Sciatic nerve (tissue), 2 donors: ENCODE data around the gene BTAF1. TPM values are rescaled to one million over a fixed set of nuclear protein-coding genes. Genes with fewer than 3 reads are reported as not detected.
"Not testable (repeated sequence)": the region's sequence is repeated elsewhere in the genome, so short reads cannot be mapped to it uniquely, and the experiment has no call there.

Source experiments
- ATAC-seq: fragments of 200-7000 bp; cut with Tn5 transposase; one replicate; pipeline ENCODE4 v1.9.1; 2020; ENCODE audit warnings: mild to moderate bottlenecking, moderate library complexity
- DNase-seq: peaks from one replicate; pipeline ENCODE4 v3.0.0-alpha.2; 2020; ENCODE audit warnings: low spot score
- intact Hi-C: fragments of 100-400 bp; cut with DNase I; formaldehyde crosslinking; loops from one replicate; pipeline ENCODE4 v1.14.2; 2022
- total RNA-seq: library from RNA; stranded (reverse); fragmentation: NEBNext Ultra II Directional; extraction: Animal tissue kit (Norgen Biotek cat#: 25700); gene quantifications from one replicate; pipeline ENCODE4 v1.2.1, GENCODE V29; 2021
- donor health status: DM: no; HTN: no; CAD: no.
- donor health status: DM: no; HTN: no; CAD: no.

BTAF1 gene
- 57.1 TPM for total RNA-seq

DNA sequence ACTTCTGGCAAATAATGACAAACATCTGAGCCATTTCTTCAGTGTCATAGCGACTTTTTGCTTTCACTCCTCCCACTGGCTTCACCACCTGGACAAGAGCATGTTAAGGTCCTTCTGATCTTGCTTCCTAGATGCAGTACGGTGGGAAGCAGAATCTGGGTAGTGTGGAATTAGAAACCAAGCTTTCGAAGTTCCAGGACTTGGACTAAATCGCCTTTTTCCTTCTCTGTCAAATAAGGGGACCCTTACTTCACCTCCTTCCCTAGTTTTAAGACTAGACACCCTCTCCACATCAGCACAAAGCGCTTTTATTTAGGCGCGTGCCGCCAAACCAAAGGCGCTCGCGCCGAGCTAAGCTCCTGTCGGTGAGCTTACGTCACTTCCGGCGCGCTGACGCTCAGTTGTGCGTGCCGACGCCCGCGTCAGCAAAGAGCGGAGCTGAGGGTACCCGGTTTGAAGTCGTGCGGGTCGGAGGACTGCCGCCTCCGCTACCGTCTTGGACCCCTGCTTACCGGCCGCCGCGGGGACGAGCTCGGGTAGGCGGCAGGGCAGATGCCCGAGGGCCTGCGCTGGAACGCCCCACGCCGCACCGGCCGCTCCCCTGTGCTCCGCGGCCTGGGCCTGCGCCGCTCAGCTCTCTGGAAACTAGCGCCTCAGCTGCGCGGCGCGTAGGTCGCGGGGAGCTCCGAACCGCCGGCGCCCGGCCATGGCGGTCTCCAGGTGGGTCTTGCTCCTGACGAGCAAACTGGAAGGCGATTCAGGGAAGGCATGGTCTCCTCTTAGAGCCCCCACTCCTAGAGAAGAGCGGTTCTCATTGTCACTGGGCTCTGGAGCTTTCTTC, at the start of gene BTAF1:
TSS of gene BTAF1 (plus strand) at position 400 of the 841 bp plus-strand sequence. CDS start at position 707, 307 bp downstream.
- DNase-seq: peak; percentile 97
- intact Hi-C loops: no loop called here
- peak; percentile 99 for ATAC-seq

DNA sequence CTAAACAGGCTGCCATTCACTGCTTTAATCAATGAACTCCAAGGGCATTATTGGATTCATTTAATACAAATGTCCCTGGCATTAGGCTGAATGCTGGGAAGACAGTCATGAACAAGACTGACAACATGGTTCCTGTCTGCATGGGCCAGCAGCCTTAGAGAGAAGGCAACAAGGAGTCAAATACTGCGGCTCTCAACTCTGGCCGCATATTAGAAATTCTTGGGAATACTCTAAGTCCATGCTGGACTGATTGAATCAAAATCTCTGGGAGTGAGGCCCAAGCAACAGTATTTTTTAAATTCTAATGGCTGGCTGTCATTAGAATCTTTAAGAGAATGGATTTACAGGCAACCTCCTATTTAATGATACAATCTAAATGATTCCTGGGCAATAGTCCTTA, 48.4 kb upstream of the BTAF1 start:
- ATAC-seq: no peak
- intact Hi-C loops: no loop called here

DNA sequence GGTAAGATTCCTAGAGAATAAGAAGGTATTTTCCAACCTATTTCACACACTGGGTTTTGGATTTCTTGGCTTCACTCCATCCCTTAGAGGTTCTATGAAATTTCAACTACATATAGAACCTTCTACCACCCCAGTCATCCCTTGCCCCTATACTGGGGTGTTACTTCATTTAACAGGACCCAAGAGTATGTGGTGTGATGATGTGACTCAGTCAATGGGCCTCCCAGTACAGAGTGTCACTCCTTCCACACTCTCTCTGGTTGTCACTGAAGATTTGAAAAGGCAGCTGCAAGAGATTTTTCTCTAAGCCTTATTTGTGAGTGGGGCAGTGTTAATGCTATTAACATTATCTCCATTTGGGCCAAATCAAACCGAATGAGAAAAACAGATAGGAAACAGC, 47.8 kb upstream of the BTAF1 start:
- intact Hi-C loops: no loop called here
- ATAC-seq (no peak), DNase-seq (no peak)

More for the DNA sequence above, 48.4 kb upstream of the BTAF1 start:
- no peak for DNase-seq

DNA sequence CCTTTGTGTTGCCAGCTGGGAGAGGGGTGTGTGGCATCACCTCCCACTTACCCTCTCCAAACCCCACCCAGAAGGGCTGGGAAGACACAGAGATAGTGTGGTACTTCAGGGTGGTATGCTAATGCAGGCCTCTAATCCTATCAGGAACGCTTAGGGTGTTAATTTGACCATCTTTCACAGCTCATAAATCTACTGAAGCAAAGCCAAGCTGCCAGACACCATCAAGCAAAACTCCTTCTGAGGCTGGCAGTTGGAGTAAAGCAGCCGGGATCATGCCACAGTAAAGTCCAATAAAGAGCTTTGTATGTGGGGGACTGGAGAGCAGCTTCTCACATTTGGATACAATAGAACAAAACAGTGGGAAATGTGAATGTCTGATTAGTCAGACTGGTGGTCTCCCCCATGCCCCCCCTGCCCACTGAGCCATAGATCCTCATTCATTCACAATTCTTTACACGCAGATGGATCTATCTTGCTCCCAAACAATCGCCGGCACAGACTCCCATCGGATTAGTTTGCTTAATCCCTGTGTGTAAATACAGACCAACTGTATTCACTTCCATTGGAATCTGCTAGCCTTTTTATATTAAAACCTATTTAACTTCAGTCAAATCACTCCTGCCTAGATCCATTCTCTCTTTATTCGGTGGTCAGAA, 43.9 kb upstream of the BTAF1 start:
- intact Hi-C loops: no loop called here
- ATAC-seq (no peak), DNase-seq (no peak)

DNA sequence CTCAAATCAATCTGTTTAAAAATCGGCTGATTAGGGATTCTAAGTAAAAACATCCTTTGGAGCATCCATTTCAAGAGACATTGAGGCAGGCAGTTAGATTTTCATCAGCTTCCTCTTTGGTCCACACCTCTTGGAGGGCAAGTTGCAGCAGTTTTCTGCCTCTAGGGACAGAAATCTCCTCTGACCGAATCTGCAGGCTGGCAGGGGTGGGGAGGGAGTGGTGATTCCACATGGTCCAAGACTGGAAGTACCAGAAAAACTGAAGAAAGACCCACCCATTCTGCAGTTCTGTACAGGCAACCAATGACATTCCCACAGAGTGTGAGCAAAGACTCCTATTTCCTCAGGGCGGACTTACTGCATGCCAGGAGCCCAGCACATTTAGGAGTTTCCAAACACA, 43.3 kb upstream of the BTAF1 start:
- intact Hi-C loops: no loop called here
- peak; percentile 43 for ATAC-seq

DNA sequence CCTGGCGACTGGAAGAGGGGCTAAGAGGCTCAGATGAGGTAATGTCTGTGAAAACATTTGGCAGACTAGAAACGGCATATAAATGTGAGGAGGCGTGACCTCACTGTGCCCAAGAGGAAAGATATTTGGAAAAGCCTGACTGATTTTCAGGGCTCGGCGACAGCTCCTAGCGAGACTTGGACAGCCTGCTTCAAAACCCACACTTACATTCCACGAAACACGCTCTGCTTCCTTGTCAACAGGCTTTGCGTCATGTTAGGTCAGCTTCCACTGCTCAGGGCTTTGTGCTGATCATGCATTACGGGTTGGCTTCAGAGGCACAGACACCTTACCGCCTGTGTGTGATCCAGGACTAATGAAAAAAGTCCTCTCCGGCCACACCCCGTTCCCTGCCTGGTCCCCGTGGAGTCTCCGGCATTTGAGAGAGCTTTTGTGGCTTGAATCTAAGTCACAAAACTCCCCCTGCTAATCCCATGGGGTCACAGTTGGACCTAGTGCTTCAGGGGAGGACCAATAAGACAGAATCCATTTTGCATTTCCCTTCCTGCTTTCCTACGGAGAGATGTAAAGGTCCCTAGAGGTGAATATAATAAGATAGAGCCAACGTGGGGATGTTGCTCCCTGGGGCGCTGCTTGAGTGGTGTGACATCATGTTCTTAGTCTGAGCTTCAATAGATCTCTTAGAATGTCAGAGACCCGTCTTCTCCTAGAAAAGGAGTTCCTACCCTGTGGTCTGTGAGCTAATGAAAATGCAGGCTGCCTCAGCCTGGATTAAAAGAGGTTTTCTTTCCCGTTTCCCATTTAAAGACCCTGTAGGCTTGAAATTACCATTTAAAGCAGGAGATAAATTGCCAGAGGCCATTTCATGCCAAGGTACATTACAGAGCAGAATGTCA, 39.8 kb upstream of the BTAF1 start:
- ATAC-seq: peak; percentile 88
- no peak for DNase-seq
- intact Hi-C loops: no loop called here

More for the DNA sequence above, 43.3 kb upstream of the BTAF1 start:
- no peak for DNase-seq

DNA sequence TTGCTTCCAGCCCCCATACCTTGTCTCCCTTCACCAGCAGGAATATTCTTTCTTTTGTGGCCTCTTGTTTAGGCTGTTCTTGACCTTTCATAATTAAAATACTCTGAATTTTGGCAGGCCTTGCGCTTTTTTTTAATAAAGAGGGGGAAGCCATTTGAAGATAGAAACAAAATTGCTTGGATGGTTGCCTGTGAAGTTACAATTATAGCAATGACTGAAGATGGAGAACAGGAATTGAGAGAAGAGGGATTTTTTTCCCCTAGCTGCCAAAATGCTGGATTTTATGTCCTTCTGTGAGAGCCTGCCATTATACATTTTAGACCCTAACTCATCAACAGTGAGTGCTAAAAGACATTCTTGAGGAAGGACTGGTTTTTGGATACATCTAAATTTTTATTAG, 39.0 kb upstream of the BTAF1 start:
- ATAC-seq (no peak), DNase-seq (no peak)
- intact Hi-C loops: no loop called here

DNA sequence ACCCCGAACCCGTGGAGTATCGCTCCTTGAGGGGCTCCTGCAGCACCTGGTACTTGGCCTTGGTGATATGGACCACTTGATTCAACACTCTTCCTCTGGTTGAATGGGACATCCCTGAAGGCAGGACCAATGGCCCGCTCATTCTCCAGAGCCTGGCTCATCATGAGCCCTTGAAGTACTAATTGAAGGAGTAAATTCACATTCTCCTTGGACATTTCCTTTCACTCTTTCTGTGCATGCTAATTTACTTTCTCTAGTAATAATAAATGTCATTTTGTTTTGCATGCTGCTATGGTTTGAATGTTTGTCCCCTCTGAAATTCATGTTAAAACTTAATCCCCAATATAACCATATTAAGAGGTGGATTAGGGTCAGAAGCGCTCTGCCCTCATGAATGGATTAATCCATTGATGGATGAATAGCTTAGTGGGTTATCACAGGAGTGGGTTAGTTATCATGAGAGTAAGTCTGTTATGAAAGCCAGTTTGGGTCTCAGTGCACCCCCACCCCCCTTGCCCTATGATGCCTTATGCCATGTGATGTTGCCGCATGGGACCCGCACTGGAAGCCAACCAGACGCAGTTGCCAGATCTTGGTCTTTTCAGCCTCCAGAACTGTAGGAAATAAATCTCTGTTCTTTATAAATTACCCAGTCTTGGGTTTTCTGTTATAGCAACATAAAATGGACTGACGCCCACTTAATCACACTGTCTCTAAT, 38.0 kb upstream of the BTAF1 start:
- ATAC-seq (no peak), DNase-seq (no peak)
- intact Hi-C loops: no loop called here

DNA sequence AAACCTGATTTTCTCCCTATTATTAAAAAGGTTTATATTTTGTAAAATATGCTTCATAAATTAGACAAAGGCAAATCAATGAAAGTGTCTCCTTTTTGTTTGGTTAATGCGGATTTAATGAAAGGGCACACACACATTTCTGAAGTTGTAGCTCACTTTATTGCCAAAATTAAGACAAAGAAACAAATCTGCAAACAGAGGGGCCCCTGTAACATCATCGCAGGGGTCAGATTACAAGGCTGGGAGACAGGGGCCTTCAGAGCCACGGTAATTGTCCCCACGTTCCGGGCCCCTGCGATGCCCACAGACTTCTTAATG, 36.7 kb upstream of the BTAF1 start:
- no peak for DNase-seq
- intact Hi-C loops: no loop called here
- ATAC-seq: no peak

DNA sequence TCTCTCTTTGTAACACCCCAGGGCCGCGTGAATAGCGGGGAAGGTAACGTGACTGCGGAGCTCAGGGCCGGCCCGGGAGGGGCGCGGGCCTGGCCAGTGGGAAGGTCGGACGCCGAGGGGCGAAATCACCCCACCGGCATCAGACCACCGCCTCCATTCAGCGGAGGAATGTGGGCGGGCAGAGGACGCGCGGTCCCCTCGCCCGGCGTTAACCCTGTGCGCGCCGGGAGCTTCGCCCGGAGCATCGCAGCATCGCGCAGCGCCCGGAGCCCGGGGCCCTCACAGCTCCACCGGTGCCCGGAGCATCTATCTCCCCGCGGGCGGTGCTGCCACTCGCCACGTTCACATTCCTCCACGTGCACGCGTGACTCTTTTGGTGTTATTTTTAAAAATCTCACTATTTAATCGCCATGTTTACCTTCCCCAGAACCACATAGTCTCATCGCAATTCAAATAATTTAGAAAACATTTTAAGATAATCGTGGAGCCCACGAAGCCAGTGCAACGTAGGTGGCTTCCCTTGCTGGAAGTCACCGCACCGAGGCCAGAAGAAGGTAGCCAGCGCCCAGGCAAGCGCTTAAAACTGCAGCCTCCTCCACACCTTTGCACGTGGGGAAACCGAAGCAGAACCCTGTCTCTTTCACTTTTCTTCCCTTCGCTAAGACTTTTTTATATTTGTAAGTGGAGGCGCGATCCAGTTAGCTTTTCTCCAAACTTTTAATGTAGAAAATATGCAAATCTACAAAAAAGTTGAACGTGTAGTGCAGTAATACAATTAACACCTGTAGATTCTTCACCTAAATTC, 36.1 kb upstream of the BTAF1 start:
- intact Hi-C loops: no loop called here
- peak; percentile 69 for DNase-seq
- peak; percentile 82 for ATAC-seq

DNA sequence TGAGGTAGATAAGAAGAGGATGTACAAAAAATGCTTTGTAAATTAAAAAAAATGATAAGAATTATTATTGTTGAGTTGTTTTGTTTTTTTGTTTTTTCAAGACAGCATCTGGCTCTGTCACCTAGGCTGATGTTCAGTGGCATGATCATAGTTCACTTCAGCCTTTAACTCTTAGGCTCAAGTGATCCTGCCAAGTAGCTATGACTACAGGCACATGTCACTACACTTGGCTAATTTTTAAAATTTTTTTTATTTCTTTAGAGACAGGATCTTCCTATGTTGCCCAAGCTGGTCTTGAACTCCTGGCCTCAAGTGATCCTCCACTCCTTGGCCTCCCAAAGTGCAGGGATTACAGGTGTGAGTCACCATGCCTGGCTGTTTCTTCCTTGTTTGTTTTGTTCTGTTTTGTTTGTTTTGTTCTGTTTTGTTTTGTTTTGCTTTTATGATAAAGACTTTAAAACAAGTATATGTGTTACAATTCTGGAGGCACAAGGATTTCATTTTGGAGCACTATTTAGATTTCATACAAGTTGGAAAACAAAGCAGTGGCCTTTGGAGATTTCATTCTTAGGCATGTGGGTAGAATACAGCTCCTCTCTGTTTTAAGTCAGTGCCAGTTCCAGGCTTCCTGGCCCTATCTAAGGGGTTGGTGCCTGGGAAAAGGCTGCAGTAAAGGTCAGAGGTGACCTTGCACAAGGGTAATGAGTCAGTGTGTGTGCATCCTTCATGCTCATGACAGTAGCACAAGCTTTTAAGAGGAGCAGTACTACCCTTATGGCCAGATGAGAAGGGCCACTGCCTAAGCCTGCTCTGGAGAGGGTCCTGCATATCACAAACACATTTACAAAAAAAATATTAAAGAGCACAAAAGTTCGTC, 32.2 kb upstream of the BTAF1 start:
- intact Hi-C loops: no loop called here
- ATAC-seq (peak; percentile 26), DNase-seq (no peak)

DNA sequence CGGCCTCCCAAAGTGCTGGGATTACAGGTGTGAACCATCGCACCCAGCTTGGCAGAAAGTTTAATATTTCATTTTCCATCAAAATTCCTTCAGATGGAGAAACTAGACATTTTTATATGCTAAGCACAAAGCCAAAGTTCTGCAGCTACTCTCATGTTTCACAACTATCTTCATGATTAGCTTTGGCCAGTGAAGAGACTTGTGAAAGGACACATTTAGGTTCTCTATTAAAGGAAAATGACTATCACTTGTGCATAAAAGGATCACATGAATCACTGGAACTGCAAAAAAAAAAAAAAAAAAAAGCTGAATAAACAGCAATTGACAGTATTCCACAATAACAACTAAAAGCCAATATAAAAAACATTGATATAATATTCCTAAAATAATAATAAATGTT, 30.5 kb upstream of the BTAF1 start:
- ATAC-seq (no peak), DNase-seq (no peak)
- intact Hi-C loops: no loop called here

DNA sequence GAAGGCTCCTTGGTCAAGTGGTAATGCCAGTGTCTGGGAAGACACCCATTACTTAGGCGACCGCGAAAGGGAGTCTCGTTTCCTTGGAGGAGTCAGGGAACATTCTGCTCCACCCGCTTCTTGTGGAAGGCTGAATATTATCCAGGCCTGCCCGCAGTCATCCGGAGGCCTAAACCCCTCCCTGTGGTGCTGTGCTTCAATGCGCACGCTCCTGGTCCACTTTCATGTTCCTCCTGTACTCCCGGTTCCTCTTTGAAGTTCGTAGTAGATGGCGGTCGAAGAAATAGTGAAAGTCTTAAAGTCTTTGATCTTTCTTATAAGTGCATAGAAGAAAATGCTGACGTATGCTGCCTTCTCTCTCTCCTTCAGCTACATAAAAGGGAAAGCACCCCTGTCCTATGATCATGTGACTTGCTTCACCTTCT, 29.3 kb upstream of the BTAF1 start:
- DNase-seq, intact Hi-C loops, ATAC-seq: not testable (repeated sequence)

DNA sequence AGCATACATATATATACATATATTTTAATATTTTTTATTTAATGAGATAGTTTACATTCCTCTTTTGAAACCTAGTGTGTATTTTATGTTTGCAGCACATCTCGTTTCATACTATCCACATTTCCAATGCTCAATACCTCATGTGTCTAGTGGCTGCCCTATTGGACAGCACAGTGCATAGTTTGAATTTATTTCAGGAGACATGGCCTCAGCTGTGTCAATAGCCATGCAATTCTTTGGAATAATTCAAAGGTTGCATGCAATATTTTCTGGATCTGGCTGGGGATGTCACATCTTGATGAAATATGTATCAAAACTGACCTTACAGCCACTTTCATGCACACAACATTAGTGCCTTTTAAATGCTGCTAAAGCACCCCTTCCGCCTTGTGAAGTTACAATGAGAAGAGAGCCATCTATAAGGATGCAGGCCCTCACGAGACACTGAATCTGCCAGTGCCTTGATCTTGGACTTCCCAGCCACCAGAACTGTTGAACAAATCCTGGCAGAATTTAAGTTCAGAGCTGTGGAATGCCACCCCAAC, 27.3 kb upstream of the BTAF1 start:
- no peak for DNase-seq
- intact Hi-C loops: no loop called here
- ATAC-seq: no peak

DNA sequence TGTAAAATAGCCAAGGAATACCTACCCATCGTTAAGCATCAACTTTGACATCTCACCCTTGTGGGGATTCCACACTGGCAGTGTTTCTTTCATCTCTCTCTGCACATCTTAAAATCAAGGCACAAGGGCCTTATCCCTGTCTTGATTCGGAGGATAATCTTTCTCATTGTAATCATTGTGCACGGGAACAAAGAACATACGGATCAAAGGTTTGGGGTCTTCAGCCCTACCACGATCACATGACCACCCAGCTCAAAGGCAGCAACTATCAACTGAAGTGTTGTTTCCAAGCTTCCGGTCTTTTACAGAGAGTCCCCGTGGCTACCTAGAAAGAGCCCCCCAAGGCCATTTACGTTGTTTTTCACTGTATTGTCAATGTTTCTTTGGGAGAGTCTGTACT, 26.1 kb upstream of the BTAF1 start:
- intact Hi-C loops: no loop called here
- DNase-seq: no peak
- ATAC-seq: no peak

DNA sequence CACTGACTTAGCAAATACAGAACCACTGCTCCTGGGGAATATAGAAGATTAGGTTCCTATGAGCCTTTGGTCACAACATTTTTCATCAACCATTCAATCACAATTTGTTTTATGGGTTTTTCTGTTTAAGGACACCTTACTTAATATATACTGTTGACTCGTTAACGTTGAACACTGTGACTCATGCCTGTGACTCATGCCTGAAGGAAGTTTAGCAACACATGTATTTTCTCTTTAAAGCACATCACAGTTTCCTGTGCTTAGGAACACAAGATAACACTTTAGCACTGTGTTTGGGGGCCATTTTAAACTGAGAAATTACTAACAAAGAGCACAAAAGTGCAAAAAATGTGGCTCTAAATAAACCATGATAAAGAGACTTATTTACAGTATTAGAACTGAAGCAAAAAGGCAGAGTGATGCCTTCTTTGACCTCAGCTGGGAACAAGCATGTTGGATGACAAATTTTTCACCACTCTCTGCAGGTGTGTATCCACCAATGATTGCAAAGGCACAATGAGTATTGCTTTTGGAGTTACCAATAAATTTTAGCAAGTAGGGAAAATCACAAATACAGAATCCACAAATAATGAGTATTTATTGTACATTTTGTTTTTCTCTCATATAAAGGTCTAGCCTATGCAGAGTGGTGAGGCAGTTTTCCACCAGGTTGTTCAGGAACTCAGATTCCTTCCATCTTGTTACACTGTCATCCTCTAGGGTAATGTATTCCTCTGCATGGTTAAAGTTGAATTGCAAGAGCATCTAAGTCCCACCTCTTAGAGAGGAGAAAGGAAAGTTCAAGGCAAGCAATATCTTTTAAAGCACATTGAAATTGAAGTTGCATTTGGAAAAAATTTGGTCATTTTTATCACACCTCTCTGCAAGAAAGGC, 21.5 kb upstream of the BTAF1 start:
- ATAC-seq (no peak), DNase-seq (no peak)

More for the DNA sequence above, 21.5 kb upstream of the BTAF1 start:
- intact Hi-C loops: no loop called here
